Trophoblast cell (in vitro differentiated cells and primary cell): ENCODE results near the gene HIF3A.

ENCODE experiments used
- DNase-seq, 2 donors: peaks; one replicate each; pipeline ENCODE4 v3.0.0-alpha.2; 2016
- H2AFZ ChIP-seq: 2 replicates; pipeline ENCODE4 v1.6.1; 2013; ENCODE audit warnings: low read length, moderate library complexity, mild to moderate bottlenecking; ENCODE audit not compliant: insufficient read depth, poor library complexity
- H2AK5ac ChIP-seq: 2 replicates; pipeline ENCODE4 v1.6.1; 2013; ENCODE audit warnings: mild to moderate bottlenecking, low read length
- H2BK120ac ChIP-seq: 2 replicates; pipeline ENCODE4 v1.6.1; 2013; ENCODE audit warnings: low read length, mild to moderate bottlenecking, moderate library complexity; ENCODE audit not compliant: insufficient read depth, poor library complexity
- H2BK12ac ChIP-seq: 2 replicates; pipeline ENCODE4 v1.6.1; 2013; ENCODE audit warnings: mild to moderate bottlenecking, low read length, moderate library complexity
- H2BK5ac ChIP-seq: 2 replicates; pipeline ENCODE4 v1.6.1; 2013; ENCODE audit warnings: low read length, low read depth, moderate library complexity, mild to moderate bottlenecking; ENCODE audit not compliant: poor library complexity
- H3K14ac ChIP-seq: 2 replicates; pipeline ENCODE4 v1.6.1; 2013; ENCODE audit warnings: mild to moderate bottlenecking, low read length
- H3K18ac ChIP-seq: 2 replicates; pipeline ENCODE4 v1.6.1; 2013; ENCODE audit warnings: mild to moderate bottlenecking, low read length
- H3K23ac ChIP-seq: 2 replicates; pipeline ENCODE4 v1.6.1; 2013; ENCODE audit warnings: low read length
- H3K27ac ChIP-seq: 2 replicates; pipeline ENCODE4 v1.5.1; 2013; ENCODE audit warnings: low read depth, mild to moderate bottlenecking, inconsistent platforms, low read length, moderate library complexity
- H3K27me3 ChIP-seq: 2 replicates; pipeline ENCODE4 v1.6.1; 2013; ENCODE audit warnings: inconsistent platforms, mild to moderate bottlenecking, low read length, moderate library complexity; ENCODE audit not compliant: insufficient read depth
- H3K36me3 ChIP-seq, 2 experiments: 1 replicate in 1 of 2; 2 replicates in 1 of 2; pipeline ENCODE4 v1.6.1; 2013; ENCODE audit warnings: low read length in 2 of 2, mild to moderate bottlenecking in 2 of 2, moderate library complexity in 1 of 2; ENCODE audit not compliant: insufficient read depth in 2 of 2, control insufficient read depth in 1 of 2
- H3K4ac ChIP-seq: 2 replicates; pipeline ENCODE4 v1.6.1; 2013; ENCODE audit warnings: low read depth, mild to moderate bottlenecking, low read length, moderate library complexity
- H3K4me1 ChIP-seq, 2 experiments: 1 replicate in 1 of 2; 2 replicates in 1 of 2; pipeline ENCODE4 v1.6.1; 2013; ENCODE audit warnings: low read length in 2 of 2, mild to moderate bottlenecking in 2 of 2, moderate library complexity in 1 of 2; ENCODE audit not compliant: insufficient read depth in 2 of 2, control insufficient read depth in 1 of 2
- H3K4me2 ChIP-seq: 2 replicates; pipeline ENCODE4 v1.6.1; 2013; ENCODE audit warnings: inconsistent platforms, mild to moderate bottlenecking, low read length, moderate library complexity
- H3K4me3 ChIP-seq: 2 replicates; pipeline ENCODE4 v1.5.1; 2013; ENCODE audit warnings: mild to moderate bottlenecking, low read depth, low read length, inconsistent platforms
- H3K79me1 ChIP-seq: one replicate; pipeline ENCODE4 v1.6.1; 2013; ENCODE audit warnings: low read length
- H3K79me2 ChIP-seq: 2 replicates; pipeline ENCODE4 v1.6.1; 2013; ENCODE audit warnings: low read length, mild to moderate bottlenecking; ENCODE audit not compliant: control insufficient read depth, insufficient read depth, poor library complexity
- H3K9ac ChIP-seq: 2 replicates; pipeline ENCODE4 v1.6.1; 2013; ENCODE audit warnings: mild to moderate bottlenecking, low read length
- H3K9me3 ChIP-seq: 2 replicates; pipeline ENCODE4 v1.6.1; 2013; ENCODE audit warnings: low read depth, mild to moderate bottlenecking, control low read depth, inconsistent platforms, low read length; ENCODE audit not compliant: insufficient read depth
- H4K12ac ChIP-seq: 2 replicates; pipeline ENCODE4 v1.6.1; 2013; ENCODE audit warnings: low read depth, mild to moderate bottlenecking, low read length, moderate library complexity
- H4K8ac ChIP-seq: 2 replicates; pipeline ENCODE4 v1.6.1; 2013; ENCODE audit warnings: low read depth, mild to moderate bottlenecking, low read length, moderate library complexity
- H4K91ac ChIP-seq: one replicate; pipeline ENCODE4 v1.6.1; 2013; ENCODE audit warnings: low read depth, mild to moderate bottlenecking, low read length, moderate library complexity
- WGBS: extraction: QIAGEN DNeasy Blood & Tissue Kit; methylation state at CpG from one replicate; pipeline ENCODE4 v1.1.7; 2013; ENCODE audit warnings: missing lambda C conversion rate; ENCODE audit not compliant: insufficient read length, insufficient coverage; ENCODE audit errors: extremely low coverage; 5-methylcytosine and 5-hydroxymethylcytosine counted together

The HIF3A gene

GRCh38 chr19:46326608-46327007, 29.8 kb downstream of the HIF3A start:
- DNase-seq = no peak
- H3K4me1 ChIP-seq = no peaks in the 10 kb centered on the region
- H2BK5ac ChIP-seq = no peak overlapping the region
- no peak overlapping the region for H4K12ac ChIP-seq
- no peak overlapping the region for H3K27ac ChIP-seq
- no peak overlapping the region for H3K4me3 ChIP-seq
- H2AFZ ChIP-seq = no peak overlapping the region
- no peak overlapping the region for H3K9ac ChIP-seq
- H3K23ac ChIP-seq = no peak overlapping the region
- no peaks in the 10 kb centered on the region for H3K79me2 ChIP-seq
- no peaks in the 10 kb centered on the region for H3K27me3 ChIP-seq
- H3K14ac ChIP-seq = no peak overlapping the region
- H3K79me1 ChIP-seq = no peaks in the 10 kb centered on the region
- no peak overlapping the region for H2BK12ac ChIP-seq
- H3K36me3 ChIP-seq = peaks cover 0 to 2% of the 10 kb centered on the region in 2 experiments
- H3K4ac ChIP-seq = no peak overlapping the region
- H3K4me2 ChIP-seq = no peak overlapping the region
- H4K91ac ChIP-seq = no peak overlapping the region
- H4K8ac ChIP-seq = no peak overlapping the region
- WGBS = no CpG with 5 or more reads among the region's 4 CpGs
- H2AK5ac ChIP-seq = no peak overlapping the region
- no peak overlapping the region for H2BK120ac ChIP-seq
- H3K9me3 ChIP-seq = peaks cover 10% of the 10 kb centered on the region
- H3K18ac ChIP-seq = no peak overlapping the region

GRCh38 chr19:46328079-46328478, 31.2 kb downstream of the HIF3A start:
- Histone ChIP-seq H4K12ac (no peak overlapping the region), H2AK5ac (no peak overlapping the region), H2BK5ac (no peak overlapping the region), H3K9ac (no peak overlapping the region), H4K8ac (no peak overlapping the region), H3K4me1 (no peaks in the 10 kb centered on the region), H3K14ac (no peak overlapping the region), H3K9me3 (peaks cover 10% of the 10 kb centered on the region), H3K27ac (no peak overlapping the region), H3K4ac (no peak overlapping the region), H3K79me1 (no peaks in the 10 kb centered on the region), H3K36me3 (peaks cover 0 to 2% of the 10 kb centered on the region in 2 experiments), H3K4me2 (no peak overlapping the region), H3K4me3 (no peak overlapping the region), H3K23ac (no peak overlapping the region), H2AFZ (no peak overlapping the region), H2BK120ac (no peak overlapping the region), H3K18ac (no peak overlapping the region), H2BK12ac (no peak overlapping the region), H4K91ac (no peak overlapping the region), H3K79me2 (no peaks in the 10 kb centered on the region), H3K27me3 (no peaks in the 10 kb centered on the region)
- no peak for DNase-seq
- no CpG with 5 or more reads among the region's 2 CpGs for WGBS

GRCh38 chr19:46330319-46330918, 33.6 kb downstream of the HIF3A start:
- Histone ChIP-seq H3K4me3 (no peak overlapping the region), H3K36me3 (peaks cover 0 to under 1% of the 10 kb centered on the region in 2 experiments), H3K9ac (no peak overlapping the region), H3K27ac (no peak overlapping the region), H2BK5ac (no peak overlapping the region), H4K8ac (no peak overlapping the region), H2AK5ac (no peak overlapping the region), H3K18ac (no peak overlapping the region), H3K9me3 (peaks cover 10% of the 10 kb centered on the region), H3K4me1 (no peaks in the 10 kb centered on the region), H3K79me1 (no peaks in the 10 kb centered on the region), H4K91ac (no peak overlapping the region), H4K12ac (no peak overlapping the region), H2AFZ (no peak overlapping the region), H3K4me2 (no peak overlapping the region), H3K14ac (no peak overlapping the region), H2BK120ac (no peak overlapping the region), H3K4ac (no peak overlapping the region), H3K79me2 (no peaks in the 10 kb centered on the region), H3K23ac (no peak overlapping the region), H3K27me3 (no peaks in the 10 kb centered on the region), H2BK12ac (no peak overlapping the region)
- WGBS = 100% methylated on average over 2 of the region's 2 CpGs
- DNase-seq = no peak

- Histone ChIP-seq H3K4me2 (no peak overlapping the region), H2BK120ac (no peak overlapping the region), H4K8ac (no peak overlapping the region), H3K4me3 (no peak overlapping the region), H2BK5ac (no peak overlapping the region), H3K36me3 (no peaks in the 10 kb centered on the region), H3K27me3 (no peaks in the 10 kb centered on the region), H2BK12ac (no peak overlapping the region), H3K9ac (no peak overlapping the region), H3K79me2 (no peaks in the 10 kb centered on the region), H3K23ac (no peak overlapping the region), H2AFZ (no peak overlapping the region), H3K14ac (no peak overlapping the region), H3K79me1 (no peaks in the 10 kb centered on the region), H3K4ac (no peak overlapping the region), H4K12ac (no peak overlapping the region), H3K27ac (no peak overlapping the region), H4K91ac (no peak overlapping the region), H3K4me1 (no peaks in the 10 kb centered on the region), H2AK5ac (no peak overlapping the region), H3K18ac (no peak overlapping the region), H3K9me3 (no peaks in the 10 kb centered on the region)
- WGBS = no CpG with 5 or more reads among the region's 1 CpG
- DNase-seq = no peak
Observed at GRCh38 chr19:46337487-46337886, 40.6 kb downstream of the HIF3A start.
